Neural cell (in vitro differentiated cells): ENCODE results near the gene TVP23C.
"Not testable (repeated sequence)": the region's sequence is repeated elsewhere in the genome, so short reads cannot be mapped to it uniquely, and the experiment has no call there.

Experiments used
- CTCF ChIP-seq: fragments of 450-650 bp; IDR thresholded peaks from 2 replicates; pipeline ENCODE4 v1.5.1; 2014; ENCODE audit warnings: antibody characterized with exemption, mild to moderate bottlenecking, moderate library complexity; ENCODE audit not compliant: poor library complexity, severe bottlenecking
- EP300 ChIP-seq: fragments of 450-650 bp; conservative IDR thresholded peaks from 2 replicates; pipeline ENCODE4 v1.6.1; 2014; ENCODE audit warnings: antibody characterized with exemption, mild to moderate bottlenecking, moderate library complexity; ENCODE audit not compliant: poor library complexity, severe bottlenecking
- POLR2AphosphoS5 ChIP-seq: IDR thresholded peaks from 2 replicates; pipeline ENCODE4 v1.6.1; 2012
- REST ChIP-seq: IDR thresholded peaks from 2 replicates; pipeline ENCODE4 v1.6.1; 2012; ENCODE audit warnings: borderline replicate concordance

GRCh38 chr17:15526292-15527218 lies 36.7 kb downstream of the TVP23C start:
- not testable (repeated sequence) for TF ChIP-seq EP300, POLR2AphosphoS5, REST
- peak; percentile 68 for TF ChIP-seq CTCF
